22Rv1 (cell line): ENCODE data around the gene ROS1.

Experiments used
- H3K27ac ChIP-seq: fragments of 450-650 bp; 2 replicates; pipeline ENCODE4 v1.5.1; 2017
- ZFX ChIP-seq: fragments of 450-650 bp; IDR thresholded peaks from 2 replicates; pipeline ENCODE4 v1.6.1; 2017; ENCODE audit warnings: antibody characterized with exemption, borderline replicate concordance
- TF ChIP-seq, protein P1 (sequence below): fragments of 450-650 bp; IDR thresholded peaks from 2 replicates; pipeline ENCODE4 v1.5.1; 2017; ENCODE audit warnings: mild to moderate bottlenecking

Gene ROS1

GRCh38 chr6:117464700-117465099 is 39.0 kb upstream of the ROS1 start:
- no peak overlapping the region for H3K27ac ChIP-seq
- TF ChIP-seq ZFX = no peak

DNA sequence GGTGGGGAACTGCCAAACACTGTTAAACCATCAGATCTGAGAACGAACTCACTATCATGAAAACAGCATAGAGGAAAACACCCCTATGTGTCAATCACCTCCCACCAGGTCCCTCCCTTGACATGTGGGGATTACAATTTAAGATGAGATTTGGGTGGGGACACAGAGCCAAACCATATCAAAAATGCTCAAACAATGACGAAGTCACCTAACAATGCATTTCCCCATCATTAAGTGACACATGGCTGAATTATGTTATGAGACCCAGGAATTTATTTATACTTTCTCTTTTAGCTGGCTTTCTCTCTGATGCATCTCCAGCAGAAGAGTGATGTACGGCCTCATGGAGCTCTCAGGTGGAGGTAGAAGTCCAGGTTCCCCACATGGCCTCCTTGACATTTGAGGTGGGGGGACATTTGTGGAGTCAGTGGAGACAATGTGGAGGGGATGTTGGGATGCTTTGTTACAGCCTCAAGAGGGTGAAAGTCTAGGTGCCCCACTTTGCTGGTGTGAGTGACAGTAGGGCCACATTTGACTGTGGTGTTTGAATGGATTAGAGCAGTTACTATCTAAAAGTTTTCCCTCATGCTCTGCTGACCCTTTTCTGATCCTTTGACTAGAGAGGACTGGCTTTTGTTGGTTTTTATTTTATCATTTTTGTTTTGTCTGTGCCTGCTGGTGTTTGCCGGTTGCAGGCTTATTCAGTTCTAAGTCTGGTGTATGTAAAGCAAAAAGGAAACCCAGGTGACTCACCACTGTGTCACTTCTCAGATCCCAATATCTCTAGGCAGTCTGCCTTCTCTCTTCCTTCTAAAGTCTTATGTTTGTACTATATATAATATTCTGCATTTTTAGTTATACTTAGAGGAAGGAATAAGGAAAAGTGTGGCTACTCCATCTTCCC is 38.3 kb upstream of the ROS1 start:
- TF ChIP-seq, protein P1, sequence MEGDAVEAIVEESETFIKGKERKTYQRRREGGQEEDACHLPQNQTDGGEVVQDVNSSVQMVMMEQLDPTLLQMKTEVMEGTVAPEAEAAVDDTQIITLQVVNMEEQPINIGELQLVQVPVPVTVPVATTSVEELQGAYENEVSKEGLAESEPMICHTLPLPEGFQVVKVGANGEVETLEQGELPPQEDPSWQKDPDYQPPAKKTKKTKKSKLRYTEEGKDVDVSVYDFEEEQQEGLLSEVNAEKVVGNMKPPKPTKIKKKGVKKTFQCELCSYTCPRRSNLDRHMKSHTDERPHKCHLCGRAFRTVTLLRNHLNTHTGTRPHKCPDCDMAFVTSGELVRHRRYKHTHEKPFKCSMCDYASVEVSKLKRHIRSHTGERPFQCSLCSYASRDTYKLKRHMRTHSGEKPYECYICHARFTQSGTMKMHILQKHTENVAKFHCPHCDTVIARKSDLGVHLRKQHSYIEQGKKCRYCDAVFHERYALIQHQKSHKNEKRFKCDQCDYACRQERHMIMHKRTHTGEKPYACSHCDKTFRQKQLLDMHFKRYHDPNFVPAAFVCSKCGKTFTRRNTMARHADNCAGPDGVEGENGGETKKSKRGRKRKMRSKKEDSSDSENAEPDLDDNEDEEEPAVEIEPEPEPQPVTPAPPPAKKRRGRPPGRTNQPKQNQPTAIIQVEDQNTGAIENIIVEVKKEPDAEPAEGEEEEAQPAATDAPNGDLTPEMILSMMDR = no peak
- TF ChIP-seq ZFX = no peak
- H3K27ac ChIP-seq = no peak overlapping the region

GRCh38 chr6:117459204-117459944 is 33.6 kb upstream of the ROS1 start:
- TF ChIP-seq, protein P1 = no peak
- TF ChIP-seq ZFX = no peak
- H3K27ac ChIP-seq = no peak overlapping the region

DNA sequence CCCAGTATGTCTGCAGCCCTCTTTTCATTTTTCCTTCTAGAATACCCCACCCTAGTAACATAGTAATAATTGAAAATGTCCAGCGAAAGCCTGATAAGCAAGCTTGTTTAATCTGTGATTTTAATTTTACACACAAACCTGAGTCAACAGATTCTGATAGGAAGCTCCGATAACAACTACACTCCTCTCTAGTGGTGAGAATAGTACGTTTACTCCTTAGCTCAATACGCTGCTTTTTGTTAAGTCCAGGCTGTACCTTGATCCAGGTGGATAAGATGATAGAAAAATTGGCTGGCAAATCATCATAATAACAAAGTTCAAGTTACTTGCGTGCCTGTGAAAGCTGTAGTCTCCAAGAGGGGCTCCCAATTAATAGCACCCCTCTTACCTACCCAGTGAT is 31.3 kb upstream of the ROS1 start:
- no peak for TF ChIP-seq ZFX
- TF ChIP-seq, protein P1 = no peak

DNA sequence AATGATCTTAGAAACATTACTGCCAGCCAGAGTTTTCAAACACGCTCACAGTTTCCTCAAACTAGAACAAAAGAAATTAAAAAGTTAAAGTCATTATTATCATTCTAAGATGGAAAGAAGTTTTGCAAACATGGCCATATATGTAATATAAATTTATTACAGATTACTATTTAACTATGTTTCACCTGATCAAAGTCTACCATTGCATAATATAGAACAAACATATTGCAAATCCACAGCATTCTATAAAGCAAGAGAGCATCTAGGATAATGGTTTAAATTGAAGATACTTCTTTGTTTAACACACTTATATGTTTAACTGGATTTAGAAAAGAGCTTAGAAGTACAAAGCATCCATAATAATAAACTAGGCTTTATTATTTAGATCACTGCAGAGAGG is 30.5 kb upstream of the ROS1 start:
- no peak overlapping the region for H3K27ac ChIP-seq
- TF ChIP-seq ZFX = no peak
- TF ChIP-seq, protein P1 = no peak

More for the DNA sequence above, 31.3 kb upstream of the ROS1 start:
- no peak overlapping the region for H3K27ac ChIP-seq

DNA sequence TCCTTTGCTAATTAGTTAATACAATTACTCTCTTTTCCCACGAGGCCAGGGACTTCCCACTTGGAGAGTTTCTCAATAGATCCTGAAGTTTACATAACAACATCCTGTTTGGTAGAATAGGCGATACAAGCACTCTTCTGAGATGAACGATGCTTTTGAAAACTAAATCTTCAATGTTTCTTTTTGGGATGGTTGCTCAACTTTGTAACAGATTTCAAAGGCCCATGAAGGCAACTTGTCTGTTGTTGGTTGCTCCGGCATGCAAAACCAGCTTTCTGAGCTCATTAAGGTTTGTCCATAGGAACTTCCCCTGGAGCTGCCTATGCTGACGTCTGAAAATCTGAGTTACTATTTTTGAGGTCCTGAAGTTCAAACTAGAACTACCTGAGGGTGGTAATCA is 25.9 kb upstream of the ROS1 start:
- TF ChIP-seq ZFX = no peak
- TF ChIP-seq, protein P1 = no peak
- no peak overlapping the region for H3K27ac ChIP-seq

GRCh38 chr6:117449549-117450439 is 24.1 kb upstream of the ROS1 start:
- TF ChIP-seq, protein P1 = peak; percentile 82
- TF ChIP-seq ZFX = no peak
- H3K27ac ChIP-seq = no peak overlapping the region
